Glomerular visceral epithelial cell (primary cell): ENCODE results near the gene TP73.

ENCODE experiments used
- DNase-seq: peaks from one replicate; pipeline ENCODE4 v3.0.0-alpha.2; 2016; ENCODE audit errors: extremely low spot score

TP73 gene

DNA sequence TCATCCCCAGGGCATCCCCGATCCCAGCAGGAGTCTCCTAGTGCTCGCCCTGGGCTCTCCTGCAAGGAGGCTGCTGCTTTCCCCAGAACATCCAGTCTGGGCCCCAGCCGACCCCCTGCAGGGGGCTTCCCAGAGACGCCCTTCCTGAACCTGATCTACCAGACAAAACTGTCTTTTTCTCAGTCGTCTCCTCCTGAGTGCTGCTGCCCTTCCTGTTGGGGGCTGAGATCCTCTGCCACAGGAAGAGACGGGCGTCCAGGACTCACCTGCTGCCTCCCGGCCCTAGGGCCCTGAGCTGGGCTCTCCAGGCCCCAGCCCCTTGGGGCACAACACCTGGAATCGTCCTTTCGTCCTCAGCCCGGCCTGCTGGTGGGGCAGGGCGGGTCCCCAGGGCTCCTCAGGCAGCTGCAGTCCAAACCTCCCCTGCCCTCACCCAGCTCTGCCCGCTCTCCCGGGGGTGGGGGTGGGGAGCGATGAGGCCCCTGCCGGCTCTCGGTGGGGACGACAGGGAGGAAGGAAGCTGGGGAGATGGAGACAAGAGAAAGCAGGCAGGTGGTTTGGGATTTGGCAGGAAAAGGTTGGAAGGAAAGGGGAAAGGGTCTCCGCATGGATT is 36.9 kb downstream of the TP73 start:
- DNase-seq, result no peak

DNA sequence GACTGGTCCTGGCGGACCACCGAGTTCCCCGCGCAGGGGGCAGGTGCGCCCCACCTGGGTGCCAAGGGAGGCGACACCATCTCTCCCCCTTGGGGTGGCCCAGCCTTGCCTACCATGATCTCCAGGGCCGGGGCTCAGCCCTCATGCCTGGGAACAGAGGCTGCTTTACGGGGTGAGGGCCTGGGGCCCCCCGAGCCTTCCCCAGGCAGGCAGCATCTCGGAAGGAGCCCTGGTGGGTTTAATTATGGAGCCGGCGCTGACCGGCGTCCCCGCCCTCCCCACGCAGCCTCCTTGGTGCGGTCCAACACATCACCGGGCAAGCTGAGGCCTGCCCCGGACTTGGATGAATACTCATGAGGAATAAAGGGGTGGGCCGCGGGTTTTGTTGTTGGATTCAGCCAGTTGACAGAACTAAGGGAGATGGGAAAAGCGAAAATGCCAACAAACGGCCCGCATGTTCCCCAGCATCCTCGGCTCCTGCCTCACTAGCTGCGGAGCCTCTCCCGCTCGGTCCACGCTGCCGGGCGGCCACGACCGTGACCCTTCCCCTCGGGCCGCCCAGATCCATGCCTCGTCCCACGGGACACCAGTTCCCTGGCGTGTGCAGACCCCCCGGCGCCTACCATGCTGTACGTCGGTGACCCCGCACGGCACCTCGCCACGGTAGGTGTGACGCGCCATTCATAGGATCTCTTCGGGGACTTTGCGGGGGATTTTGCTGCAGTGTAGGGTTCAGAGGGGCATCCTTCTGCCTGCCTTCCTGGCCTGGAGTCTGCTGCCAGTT is 38.2 kb downstream of the TP73 start:
- DNase-seq, result no peak

DNA sequence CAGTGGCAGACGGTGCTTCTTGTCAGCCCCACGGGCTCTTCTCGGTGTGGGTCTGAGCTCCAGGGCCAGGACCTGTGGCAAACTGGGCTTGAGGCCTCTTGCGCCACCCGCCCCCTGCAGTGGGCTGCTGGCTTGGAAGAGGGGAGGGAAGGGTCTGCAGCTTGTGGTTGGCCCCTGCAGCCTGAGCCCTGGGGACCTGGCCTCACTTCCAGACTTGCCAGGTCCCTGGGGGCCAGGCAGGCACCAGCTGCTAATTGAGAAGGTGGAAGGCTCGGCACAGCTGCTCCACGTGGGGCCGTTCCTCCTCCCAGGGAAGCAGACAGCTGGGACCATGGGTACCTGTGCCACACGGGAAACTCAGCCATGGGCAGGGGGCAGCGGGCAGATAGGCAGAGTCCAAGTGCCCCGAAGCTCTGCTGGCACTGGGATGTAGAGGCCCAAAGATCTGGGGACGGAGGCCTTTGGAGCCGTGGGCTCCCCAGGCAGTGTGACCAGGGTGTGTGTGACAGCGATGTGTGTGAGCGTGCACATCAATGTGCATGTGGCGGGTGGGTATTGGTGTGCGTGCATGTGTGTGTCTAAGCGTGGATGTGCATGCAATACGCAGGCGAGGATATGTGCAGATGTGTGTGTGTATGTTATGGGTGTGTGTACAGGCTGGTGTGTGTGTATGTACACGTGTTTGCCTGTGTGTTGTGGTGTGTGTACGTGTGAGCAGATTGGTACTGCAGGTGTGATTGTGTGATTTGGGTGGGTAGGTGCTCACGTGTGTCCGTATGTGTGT is 39.3 kb downstream of the TP73 start:
- DNase-seq, result no peak

DNA sequence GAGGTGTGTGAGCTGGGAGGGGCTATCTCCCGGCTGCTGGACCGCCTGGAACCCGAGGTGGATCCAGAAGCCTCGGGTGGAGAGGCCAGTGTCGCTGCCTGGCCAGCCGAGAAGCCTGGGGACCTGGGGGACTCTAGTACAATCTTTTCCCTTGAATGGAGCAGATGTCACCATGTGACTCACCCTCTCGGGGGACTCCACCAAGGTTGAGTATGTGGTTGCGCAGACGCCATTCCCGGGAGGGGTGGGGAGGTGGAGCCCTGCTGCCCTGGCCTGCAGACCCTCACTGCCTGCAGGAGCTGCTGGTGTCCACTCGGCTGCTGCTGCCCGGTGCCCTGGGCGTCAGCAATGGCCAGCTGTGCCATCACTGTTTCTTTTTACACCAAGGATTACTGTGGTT is 40.3 kb downstream of the TP73 start:
- DNase-seq, result no peak

DNA sequence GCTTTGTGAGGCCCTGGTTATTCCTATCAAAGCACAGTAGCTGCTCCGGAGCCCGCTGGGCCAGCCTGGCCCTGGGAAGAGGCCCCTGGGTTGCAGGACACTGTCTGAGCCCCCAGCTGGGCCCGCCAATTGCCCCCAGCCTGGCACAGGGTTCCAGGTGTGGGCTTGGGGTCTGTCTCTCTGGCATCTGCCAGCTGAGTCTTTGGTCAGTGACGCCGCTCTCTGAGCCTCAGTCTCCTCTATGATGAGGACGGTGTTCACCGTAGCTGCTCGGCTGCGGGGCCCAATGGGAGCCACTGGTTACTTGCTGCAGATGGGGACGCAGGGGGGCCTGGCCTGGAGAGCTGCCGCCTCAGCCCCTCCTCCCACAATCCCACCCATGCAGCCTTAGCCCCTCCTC is 41.0 kb downstream of the TP73 start:
- DNase-seq, result no peak

DNA sequence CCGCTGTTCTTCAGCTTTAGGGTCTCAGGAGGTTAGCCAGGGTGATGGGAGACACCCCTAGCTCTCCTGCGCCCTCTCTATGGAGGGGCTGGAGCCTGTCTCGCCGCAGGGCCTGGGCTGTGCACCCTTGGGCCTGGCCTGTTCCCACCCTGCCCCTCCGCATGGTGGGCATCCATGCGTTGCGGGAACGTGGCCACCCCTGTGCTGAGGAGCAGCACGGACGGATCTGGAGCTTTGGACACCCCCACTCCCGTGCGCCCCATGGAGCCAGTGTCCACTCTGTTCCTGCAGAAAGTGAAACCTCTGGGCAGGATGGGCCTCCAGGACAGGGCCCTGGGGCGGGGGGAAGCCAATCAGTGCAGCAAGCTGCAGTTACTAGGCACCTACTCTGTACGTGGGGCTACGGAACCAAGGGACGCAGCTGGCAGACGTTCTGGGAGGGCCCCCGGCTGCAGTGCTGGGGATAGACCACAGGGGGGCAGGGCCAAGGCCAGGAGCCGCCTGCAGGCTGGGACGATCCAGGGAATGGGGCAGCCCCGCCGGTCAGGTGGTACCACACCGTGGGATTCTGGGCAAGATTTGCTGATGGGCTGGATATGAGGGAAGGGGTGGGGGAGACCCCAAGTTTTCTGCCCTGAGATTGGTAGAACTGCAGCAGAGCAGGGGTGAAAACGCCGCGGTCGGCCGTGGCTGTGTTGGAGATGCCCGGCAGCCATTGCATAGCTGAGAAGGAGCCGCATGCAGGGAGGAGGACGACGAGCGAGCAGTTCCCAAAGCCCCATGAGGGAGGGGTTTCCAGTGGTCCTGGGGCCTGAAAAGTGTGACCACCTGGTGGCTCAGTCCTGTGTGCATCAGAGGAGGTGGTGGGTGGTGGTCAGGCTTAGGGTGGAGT is 43.3 kb downstream of the TP73 start:
- DNase-seq, result peak; percentile 50

DNA sequence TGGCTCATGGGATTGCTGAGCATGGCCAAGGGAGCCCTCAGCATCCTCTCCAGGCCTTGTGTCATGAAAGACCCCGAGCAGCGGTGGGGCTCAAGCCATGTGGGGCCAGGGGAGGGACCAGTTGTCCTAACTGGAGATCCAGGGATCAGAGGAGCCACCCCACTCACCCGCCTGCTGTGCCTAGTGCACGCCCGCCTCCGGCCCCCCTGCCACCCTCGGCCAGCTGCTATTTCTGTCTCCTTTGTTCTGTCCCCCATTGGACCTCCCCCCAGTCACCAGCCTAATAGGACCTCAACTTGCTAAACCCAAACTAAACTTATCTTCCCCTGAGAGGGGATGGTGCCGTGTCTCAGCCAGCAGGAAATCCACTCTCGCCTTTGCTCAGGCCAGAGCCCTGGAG is 44.4 kb downstream of the TP73 start:
- no peak for DNase-seq

DNA sequence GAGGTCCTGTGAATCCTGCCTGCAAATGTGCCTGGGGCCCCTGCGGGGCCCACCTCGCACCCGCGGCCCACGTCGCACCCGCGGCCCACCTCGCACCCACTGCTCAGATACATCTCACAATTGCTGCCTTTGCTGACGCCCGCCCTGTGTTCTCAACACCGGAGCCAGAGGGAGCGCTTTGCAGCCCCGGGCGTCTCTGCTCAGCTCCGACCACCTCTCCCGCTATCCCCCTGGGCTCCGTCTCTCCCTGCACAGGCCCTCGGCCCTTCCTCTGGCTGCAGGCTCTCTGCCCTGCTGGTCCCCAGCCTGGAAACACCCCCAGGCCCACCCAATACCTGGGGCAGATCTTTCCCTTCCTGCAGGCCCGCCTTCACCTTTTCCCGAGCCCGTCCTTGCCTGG is 44.8 kb downstream of the TP73 start:
- DNase-seq, result no peak

DNA sequence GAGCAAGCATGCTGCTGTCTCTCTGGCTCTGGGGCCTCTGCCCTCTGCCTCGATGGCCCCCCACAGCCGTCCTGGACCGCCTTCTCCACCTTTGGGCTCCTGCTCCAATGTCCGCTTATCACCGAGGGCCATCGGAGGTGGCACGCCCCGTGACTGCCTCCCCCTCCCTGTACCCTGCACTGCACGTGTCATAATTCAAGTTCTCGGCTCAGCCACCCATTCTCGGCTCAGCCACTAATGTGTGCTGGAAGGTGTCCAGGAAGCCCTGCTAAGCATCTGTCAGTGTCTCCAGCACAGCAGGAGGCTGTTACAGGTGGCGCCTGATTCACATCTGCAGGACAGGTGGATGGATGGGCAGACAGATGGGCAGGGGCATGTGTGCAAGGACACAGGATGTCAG is 45.5 kb downstream of the TP73 start:
- DNase-seq, result no peak

DNA sequence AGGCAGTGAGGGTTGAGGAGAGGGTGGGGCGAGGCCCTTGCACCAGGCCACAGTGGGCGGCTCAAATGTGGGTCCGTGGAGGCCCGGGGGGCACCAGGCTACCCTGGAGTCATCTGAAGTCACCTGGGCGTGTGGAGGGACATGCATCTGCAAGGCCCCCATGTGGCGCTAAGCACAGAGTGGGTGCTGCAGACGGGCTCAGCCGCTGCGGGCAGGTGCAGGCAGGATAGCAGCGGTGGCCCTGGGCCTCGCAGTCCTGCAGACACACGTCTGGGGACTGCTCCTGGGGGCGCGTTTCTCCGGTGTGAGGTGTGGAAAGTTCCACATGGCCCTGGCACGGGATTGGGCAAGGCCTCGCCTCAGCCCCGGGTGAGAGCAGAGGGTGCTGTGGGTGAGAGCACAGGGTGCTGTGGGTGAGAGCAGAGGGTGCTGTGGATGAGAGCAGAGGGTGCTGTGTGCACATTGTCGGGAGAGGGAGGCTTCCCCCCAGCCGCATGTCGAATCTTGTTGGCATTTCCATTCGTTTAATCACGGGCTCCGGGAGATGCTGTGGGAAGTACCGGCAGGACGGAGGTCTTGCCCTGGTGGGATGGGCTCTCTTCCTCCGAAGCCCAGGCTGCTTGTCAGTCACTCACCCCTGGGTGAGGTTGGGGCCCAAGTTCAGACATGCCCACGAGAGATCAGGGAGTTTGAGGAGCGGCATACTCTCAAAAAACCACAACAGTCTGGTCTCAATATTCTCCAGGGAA is 46.5 kb downstream of the TP73 start:
- DNase-seq, result no peak

DNA sequence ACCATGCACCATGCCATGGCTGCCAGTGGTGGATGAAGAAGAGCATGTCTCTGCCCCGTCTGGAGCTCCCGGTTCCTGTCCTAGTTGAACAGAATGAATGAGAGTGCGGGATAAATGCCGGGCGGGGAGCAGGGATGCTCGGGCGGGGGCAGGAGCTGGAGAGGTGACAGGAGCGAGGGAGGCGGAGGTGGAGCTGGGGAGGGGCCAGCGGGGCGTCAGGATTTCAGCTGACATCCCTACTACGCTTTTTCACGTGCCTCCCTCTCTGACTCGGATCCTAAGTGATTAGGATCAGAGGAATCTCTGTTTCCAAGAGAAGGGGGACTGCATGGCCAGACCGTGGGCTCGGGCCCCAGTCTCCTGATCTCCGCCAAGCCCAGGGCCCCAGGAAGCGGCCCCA is 47.3 kb downstream of the TP73 start:
- no peak for DNase-seq

DNA sequence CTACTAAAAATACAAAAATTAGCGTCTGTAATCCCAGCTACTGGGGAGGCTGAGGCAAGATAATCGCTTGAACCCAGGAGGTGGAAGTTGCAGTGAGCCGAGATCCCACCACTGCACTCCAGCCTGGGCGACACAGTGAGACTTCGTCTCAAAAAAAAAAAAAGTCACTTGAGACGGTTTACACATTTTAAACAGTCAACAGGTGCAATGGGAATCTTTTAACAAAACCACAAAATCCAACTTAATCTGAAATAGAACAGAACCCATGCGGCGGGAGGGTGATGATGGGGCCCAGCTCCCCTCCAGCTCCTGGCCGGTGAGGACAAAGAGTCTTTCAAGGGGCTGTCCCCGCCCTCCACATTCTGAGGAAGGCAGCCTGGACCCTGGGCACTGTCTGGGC is 48.3 kb downstream of the TP73 start:
- no peak for DNase-seq

DNA sequence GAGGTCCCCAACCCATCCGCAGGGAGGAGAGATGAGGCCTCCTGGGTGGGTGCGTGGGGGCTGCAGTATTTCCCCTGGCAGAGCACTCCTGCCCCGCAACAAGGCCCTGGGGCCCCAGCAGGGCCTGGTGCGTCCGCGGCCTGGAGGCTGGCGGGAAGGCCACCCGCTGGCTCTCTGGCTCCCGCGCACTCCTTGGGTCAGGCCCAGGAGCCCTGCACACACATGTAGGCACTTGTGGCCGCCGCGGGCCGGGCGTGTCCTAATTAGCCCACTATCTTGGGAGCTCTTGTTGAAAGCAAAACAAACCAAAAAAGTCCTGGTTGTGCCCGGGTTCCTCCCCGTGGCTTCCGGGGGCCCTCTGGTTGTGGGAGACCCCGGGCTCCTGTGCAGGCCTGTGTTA is 50.2 kb downstream of the TP73 start:
- no peak for DNase-seq

DNA sequence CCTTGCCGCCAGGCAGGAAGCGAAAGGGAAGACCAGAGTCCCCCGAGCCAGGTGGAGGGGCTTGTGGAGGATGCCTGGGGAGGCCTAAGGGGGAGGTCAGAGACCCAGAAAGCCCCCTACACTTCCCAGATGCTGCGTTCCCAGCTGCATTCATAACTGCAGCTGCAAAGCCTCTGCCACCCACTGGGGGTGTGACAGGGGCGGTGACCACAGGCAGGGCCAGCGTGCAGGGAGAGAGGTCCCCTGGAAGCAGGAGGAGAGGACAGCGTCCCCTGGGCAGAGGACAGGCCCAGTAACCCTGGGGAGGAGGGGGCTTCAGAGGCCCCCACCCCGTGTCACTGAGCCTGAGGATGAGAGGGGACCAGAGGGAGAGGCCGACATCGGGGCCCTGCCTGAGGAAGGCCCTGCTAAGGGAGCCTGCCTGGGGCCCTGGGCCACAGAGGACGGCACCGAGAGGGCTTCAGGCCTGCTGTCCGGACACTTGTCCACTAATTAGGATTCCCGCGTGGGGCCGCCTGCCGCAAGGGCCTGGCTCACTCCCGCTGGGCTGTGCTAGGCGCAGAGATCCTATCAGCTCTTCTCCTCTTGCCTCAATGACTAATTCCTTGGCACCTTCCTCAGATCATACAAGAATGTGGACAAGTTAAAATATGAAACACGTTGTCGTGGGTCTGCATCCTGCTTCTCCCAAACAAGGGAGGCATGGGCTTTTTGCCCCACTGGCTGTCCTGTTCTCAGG is 50.8 kb downstream of the TP73 start:
- DNase-seq, result no peak

DNA sequence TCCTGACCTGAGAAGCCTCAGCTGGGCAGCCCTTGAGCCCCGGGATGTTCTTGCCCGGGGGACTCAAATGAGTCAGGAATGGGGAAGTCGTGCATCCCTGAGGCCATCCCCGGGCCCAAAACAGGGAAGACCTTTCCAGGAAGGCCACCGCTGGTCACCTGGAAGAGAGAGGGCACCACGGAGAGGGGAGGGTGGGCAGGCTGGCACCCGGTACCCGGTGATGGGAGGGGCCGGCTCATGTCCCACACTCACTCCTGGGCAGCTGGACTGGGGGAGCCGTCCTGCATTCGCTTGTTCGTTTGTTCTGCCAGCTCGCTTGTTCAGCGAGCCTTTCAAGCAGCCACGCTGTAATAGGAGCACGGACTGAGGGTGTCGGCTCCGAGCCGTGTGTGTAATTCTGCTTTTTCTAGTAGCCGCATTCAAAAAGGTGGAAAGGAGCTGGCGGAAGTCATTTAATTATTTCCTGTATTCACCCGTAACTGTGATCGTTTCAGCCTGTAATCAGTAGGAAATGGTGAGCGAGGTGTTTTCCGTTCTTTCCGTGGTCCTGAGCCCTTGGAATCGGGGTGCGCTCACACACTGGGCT is 51.6 kb downstream of the TP73 start:
- DNase-seq, result no peak

DNA sequence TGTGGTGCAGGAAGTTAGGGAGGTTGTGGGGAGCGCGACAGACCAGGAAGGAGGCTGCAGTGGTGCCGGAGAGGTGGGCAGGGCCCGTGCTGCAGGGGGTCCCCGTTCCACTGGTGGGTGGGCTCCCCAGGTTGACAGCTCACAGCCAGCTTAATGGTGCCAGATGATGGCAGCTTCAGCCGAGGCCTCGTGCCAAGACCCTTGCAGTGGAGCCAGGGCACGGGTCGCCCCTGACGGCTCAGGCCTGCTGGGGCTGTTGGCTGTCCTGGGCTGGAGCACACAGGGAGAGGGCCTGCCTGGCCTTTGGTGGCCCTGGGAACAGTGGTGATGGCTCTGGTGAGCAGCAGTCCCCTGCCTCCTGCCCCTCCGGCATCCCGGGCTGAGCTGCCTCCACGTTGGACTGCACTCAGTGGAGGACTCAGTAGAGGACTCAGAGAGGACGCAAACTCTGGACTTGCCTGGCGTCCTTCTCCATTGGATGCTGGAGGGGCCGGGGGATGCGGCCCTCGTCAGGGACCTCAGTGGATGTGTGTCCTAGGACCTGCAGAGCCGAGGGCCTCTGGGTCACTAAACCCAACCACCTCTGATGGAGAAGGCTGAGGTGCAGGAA is 53.1 kb downstream of the TP73 start:
- DNase-seq, result no peak

DNA sequence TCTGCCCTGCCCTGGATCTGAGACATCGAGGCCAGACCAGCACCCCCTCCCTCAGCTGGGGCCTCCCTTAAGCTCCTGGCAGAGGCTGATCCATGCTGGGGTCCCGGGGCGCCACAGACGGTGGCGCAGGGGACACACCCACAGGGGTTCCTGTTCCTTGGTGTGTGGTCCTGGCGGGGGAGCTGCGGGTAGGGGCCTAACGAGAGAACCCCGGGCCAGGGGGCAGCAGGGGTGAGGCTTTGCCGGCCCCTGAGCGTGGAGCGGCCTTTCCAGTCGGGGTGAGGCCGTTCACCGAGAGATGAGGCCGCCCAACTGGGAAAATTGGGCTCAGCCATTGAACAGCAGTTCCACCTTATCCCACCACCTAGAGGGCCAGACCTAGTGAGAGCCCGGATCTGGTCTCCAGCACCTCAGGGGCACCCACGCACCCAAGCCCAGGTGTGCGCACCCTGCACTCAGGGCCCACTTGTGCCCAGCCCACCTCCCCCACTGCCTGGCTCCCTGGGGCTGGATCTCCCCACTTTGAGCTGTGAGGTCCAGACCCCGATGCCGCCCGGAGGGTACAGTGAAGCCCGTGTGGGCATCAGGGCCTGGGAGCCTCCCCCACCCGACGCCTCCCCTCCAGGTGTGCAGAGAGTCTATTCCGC is 54.5 kb downstream of the TP73 start:
- DNase-seq, result no peak

DNA sequence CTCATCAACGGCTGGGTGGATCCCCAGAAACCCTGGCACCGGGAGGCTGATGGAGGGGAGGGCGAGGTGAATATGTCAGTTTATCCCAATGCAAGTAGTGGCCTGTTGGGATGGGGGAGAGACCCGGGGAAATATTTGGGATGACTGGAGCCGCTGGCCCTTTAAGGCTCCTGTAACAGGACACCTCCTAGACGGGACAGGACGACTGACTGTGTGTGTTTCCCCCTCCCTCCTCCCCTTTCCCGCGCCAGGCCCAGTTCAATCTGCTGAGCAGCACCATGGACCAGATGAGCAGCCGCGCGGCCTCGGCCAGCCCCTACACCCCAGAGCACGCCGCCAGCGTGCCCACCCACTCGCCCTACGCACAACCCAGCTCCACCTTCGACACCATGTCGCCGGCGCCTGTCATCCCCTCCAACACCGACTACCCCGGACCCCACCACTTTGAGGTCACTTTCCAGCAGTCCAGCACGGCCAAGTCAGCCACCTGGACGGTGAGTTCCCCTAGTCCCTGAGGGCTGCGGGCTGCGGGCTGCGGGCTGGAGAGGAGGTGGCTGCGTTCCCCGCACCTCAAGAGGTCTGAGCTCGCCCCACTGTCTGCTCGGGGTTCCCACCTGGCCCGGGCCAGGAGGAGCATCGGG is 55.1 kb downstream of the TP73 start:
- DNase-seq, result no peak

DNA sequence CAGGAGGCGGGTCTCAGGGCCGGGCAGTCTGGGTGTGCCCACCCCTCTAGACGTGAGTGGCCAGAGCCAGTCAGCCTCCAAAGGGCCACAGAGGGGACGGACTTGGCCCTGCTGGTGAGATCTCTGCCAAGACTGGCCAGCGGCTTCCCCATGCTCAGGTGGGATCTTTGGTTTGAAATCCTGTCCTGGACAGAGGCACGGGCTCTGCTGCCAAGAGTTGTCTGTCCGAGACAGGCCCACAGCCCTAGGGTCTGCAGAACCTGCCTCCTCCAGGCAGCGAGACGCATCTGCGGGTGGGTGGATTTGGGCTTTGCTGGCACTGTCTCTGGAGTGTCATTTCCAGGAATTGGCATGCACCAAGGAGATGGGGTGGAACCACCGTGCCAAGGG is 55.6 kb downstream of the TP73 start:
- no peak for DNase-seq
